Measurements from ENCODE around the gene C5orf58.
A peak's percentile ranks its signal among the peaks of the same experiment; 100 is the strongest.
"Not testable (repeated sequence)": the region's sequence is repeated elsewhere in the genome, so short reads cannot be mapped to it uniquely, and the experiment has no call there.

Gene C5orf58

DNA sequence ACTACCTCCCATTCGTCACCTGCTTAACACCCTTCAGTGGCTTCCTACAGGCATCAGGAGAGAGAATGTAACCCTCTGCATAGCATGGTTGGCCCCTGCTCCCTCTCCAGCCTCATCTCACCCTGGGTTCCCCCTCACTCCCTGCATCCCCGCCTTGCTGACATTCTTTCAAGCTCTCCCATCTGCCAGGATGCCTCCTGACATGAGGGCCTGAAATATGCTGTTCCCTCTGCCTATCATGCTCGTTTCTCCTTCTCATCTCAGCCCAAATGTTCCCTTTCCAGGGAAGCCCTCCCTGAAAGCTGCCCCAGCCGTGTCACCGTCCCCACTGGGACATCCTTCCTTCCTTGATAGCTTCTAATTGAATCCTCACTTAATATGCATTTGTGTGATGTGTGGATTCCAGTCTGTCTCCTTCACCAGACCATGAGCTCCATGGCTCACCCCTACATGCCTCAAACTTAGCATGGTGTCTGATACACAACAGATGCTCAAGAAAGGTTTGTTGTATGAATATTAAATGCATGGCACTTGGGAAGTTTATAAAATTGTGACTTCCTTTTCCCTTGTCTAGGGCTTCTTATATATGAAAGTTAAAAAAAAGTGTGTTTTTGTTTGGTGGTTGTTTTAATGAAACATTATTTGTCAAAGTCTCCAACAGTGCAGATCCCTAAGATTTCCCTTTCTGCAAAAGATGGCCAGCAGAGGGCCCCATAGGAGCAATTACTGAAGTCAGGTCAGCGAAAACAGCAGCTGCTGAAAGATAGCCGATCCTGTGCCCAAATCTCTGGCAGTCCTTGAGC is 7.3 kb upstream of the C5orf58 start:
- DNase-seq, result peak; percentile 65

DNA sequence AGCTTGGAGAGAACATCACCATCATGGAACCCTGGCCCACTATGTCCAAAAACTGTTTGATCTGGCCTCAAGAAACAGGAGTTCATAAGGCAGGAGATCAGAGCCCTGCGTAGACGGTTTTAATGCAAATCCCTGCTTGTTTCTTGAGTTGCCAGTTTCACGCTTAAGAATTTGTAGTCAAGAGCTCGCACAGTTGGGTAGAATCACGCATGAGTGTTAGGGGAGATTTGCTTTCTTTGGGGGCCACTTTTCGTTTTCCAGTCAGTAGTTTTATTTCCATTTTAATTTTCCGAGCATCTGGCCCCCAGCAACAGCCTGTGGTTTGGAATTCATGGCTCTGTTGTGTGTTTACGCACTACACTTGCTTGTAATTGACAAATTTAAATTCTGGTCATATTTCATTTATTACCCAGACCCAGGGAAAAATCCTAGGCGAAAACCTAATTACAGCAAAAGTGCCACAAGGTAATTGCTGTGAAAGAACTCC is 6.6 kb upstream of the C5orf58 start:
- DNase-seq, result no peak

DNA sequence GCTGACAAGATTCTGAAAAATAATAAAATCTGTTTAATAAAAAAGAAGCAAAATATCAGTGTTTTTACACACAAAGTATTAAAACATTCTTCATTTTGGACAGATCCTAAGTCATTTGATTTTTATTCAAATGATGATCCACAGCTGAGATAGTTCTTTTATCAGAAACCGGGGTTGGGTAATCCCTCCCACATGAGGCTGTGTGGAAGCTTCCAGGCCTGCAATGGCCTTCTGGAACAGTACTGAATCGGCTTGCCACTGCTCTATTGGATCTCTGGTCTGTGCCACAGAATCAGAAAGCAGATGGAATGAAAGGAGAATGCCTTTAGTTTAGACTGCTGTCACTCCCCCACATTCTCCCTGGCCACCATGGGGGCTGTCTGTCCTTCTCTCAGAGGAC is 6.1 kb upstream of the C5orf58 start:
- no peak for DNase-seq

DNA sequence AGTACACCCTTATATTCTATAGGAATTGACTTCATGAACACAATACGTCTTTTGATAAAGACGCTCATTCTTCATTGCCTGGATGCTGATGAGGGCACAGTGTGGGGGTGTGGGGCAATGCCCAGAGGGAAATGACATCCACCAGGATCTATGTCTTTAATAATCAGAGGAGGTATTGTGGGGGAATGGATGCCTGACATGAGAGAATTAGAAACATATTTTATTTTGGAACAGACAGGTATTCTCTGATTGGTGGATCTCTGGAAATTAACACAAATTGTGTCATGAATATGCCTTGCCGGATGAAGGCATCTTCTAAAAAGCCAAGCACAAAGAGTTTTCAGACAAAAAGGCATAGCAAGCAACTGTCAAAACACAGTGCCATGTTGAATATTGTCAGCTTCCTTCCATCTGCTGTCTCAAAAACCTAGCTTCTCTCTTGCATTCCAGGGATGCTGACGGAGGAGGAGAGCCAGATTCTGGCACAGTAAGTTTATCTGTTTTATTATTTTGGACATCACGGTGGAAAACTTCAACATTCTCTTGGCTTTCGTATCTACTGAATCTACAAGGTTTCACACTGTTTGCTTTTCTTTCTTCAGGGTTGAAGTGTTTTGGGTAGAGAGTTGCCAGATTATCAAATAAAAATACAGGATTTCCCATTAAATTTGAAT is 3.9 kb upstream of the C5orf58 start:
- no peak for DNase-seq

DNA sequence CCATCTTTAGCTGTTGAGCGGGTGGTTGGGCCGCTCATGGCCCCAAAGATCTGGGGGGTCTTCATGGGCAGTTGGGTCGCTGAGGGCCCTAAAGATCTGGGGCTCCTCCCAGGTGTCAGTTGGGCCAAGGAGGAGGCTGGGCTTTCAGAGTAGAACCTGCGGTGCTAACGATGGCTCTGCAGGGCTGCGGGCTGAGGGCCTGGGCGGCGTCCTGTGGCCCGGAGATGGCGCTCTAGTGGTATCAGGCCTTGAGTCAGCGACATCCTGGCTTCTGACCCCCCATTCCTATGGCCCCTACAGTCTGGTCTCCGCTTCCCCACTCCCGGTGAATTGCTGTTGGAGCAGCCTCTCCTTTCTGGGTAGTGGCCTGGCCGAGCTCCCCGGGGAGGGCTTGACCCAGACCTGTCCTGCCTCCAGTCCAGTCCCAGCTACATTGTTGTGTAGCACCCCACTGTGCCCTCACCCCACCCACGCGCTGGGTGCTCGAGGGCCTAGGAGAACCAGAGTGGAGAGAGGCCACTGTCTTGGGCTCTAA is 640 bp downstream of the C5orf58 start:
- no peak for DNase-seq

DNA sequence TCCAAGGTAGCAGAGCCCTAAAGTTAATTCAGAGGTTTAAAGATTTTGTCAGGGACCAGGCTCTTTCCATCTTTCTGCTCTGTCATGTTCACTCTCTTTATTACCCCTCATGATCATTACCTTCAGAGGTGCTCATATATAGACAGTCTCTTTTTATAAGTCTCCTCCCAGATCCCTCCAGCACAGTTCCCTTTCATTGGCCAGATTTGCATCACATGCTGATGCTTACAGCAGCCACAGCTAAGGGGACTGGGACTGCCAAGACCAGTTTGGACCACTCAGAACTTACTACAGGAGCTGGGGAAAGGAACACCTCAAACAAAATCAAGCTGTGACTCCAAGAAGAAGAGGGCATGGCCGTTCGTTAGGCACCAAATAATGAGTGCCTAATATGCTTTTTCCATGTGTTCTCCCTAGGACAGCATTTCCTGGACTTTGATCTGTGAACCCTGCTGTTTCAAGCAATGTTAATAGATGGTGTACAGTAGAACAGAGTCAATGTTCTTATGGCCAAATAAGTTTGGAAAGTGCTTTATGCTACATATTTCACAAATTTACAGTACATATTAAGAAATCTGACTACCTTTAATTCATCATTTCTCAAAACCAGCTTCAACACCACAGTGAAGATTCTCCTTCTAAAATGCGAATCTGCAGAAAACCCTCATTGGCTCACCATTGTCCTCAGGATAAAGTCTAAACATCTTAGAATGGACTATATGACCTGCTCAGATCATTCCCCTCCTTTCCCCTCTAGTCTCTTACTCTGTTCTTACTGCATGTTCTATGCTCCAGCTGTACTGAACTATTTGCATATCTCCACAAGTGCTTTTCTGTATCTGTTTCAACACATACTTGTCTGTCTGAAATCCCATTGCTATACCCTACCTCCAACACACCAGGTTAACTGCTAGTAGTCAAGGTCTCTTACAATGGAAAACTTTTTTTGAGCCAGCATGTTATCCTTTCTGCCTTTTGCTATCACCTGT is 3.4 kb downstream of the C5orf58 start:
- DNase-seq, result no peak

DNA sequence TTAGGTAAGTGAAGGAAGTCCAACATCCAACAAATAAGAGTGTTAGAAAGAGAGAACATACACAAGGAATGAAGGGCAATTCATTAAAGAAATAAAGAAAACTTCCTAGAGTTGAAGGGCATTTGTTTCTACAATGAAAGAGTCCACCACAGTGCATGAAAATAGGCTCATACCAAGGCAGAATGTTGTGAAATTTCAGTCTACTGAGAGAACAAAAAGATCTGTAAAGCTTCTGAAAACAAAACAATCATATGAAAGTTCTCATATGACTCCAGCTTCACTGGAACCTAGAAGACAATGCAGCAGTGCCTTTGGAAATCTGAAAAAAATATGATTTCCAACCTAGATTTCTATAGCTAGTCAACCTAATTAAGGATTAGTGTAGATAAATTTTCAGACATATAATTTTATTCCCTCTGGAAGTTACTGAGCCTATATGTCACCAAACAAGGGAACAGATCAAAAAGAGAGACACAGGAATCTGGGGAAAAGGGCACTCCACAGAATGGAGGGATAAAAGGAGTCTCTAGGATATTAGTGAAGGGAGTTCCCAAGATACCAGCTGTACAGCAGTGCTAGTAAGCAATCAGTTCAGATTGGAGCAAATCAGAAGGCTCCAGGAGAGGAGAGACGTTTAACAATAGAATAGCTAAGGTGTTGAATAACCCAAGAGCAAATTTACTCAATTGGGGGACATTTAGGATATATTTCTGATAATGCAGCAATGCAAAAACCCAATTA is 5.8 kb downstream of the C5orf58 start:
- DNase-seq, result no peak

DNA sequence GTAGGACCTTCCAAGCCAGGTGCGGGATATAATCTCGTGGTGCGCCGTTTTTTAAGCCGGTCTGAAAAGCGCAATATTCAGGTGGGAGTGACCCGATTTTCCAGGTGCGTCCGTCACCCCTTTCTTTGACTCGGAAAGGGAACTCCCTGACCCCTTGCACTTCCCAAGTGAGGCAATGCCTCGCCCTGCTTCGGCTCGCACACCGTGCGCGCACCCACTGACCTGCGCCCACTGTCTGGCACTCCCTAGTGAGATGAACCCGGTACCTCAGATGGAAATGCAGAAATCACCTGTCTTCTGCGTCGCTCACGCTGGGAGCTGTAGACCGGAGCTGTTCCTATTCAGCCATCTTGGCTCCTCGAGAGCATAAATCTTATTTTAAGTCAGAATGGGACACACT is 12.7 kb downstream of the C5orf58 start:
- not testable (repeated sequence) for DNase-seq

DNA sequence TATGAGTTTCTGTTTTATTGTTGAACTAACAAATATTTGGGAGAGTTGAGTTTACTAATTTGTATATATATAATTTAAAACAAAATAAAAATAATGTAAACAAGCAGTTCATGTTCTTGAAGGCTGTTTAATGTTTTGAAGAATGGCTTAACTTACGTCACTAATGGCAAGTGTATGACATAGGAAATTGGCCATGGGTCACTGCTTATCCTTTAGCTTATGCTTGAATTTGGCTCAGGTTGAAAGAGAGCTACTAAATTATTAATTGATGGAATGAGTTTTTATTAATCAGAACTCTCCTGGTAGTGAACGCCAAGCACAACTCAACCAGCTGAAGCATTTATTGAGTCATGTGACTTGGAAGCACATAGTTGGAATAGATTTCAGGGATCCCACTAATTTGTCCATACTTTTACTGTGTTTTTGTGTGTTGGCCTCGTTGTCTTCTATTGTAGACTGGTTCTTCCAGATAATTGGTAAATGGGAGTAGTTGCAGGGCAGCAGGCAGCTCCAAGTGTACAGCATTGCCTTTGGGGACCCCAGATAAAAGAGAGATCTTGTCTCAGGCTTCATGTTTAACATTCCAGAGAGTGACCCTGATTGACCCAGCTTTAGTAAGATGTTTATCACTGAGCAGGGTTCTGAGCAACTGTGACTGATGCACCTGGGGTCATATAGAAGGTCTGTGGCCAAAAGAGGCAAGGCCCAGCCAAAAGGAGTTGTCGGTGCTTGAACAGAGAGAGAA is 13.5 kb downstream of the C5orf58 start:
- no peak for DNase-seq

DNA sequence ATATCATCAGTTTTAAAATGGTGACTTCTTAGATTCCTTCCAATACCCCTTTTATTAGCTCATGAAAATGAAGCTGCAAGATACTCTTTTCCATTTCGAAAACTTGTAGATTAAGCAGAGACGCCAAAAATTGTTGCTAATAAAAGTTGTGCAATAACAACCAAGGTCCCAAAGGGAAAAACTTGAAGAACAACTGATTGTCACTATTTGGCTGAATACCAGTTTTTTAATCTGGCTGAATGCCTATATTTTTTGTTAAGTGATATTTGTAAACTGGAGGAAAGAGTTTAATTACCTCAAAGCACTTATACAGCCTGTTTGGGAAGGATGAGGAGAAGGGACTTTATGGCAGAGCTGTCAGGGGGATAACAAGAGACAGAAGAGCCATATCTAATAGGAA is 14.6 kb downstream of the C5orf58 start:
- no peak for DNase-seq

DNA sequence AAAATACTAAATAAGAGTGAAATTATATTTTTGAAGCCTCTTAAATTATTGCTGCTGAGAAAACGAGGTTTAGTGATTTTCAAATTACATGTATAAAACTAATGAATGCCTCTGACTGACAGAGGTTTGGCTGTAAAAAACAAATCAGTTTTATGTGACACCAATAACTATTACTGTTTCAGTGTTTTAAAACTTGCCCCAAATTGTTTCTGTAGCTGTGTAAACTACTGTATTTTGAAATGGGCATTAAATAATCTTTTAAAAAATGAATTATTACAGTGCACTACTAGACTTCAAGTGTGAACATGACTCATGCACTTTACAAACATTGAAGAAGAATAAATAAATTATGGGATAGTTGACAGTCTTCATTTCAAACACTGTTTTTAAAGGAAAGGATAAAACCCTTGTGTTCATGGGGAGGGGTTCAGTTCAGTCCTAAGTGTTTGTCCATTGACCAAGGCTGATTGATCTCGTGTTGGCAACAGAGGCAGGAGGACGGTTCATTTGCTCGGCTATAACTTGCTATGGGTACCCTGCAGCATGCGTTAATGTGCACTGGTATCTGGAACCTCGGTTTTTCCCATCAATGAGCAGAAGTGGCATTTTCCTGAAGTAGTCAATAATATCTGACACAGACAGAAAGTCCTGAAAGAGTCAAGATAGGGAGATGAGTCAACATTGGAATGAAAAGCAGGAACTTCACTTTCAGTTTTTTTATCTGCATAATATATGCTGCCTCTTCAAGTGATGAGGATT is 15.6 kb downstream of the C5orf58 start:
- DNase-seq, result no peak

DNA sequence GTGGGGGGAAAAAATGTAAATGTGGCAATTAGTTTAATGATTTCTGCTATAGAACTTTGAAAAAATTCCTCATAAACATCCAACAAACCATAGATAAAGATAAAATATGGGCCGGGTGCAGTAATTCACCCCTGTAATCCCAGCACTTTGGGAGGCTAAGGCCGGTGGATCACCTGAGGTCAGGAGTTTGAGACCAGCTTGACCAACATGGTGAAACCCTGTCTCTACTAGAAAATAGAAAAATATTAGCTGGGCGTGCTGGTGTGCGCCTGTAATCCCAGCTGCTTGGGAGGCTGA is 16.1 kb downstream of the C5orf58 start:
- DNase-seq, result not testable (repeated sequence)

DNA sequence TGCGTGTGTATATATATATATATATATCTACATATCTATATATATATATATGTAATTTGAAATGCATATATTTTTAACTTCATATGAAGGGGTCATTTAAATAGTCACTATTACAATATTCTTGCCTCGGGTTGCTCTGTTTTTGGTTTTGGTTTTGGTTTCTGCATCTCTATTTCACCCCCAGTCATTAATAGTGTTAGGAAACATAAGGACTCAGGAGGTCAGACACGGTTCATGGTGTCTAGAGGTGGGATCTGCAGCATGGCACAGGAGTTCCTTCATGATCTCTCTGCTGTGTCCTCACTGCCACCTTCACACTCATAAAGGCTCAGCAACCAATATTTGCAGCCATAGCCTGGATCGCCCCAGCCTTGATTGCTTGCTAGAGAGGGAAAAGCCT is 16.6 kb downstream of the C5orf58 start:
- no peak for DNase-seq

DNA sequence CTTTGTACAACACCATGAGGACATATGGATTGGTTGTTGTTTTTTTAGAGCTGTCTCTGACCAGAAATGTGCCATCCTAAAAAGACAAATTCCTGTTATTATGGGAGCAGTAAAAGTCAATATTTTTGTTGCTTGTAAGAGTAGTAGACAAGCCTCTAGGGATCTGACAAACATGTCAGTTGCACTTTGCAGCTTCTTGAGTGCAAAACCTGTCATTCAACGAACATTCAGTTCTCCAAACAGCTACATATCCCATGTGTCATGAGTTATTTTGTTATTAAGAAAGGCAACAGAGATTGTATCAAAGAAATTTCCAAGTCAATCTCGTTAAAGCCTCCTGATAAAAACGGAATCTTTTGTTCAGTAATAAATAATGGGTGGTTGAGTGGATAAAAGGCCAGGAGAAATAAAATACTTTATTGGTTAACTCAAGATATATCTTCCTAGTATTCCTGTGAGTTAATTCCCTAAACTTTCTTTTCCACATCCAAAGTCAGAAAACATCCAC is 18.1 kb downstream of the C5orf58 start:
- no peak for DNase-seq

DNA sequence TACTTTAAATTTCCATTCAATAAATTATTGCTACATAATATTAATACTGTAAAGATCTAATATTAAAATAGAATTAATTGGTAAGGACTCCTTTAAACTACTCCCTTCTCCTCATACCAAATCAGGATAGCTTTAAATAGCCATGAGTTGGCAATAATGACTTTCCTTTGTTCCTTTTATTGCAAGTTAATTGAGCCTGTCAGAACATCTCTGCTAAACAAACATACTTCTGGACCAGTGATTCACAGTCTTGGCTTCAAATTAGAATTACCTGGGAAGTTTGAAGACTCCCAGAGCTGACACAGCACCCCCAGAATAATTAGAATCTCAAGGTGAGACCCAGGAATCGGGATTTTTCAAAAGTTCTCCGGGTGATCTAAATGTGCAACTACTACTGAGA is 18.7 kb downstream of the C5orf58 start:
- no peak for DNase-seq

DNA sequence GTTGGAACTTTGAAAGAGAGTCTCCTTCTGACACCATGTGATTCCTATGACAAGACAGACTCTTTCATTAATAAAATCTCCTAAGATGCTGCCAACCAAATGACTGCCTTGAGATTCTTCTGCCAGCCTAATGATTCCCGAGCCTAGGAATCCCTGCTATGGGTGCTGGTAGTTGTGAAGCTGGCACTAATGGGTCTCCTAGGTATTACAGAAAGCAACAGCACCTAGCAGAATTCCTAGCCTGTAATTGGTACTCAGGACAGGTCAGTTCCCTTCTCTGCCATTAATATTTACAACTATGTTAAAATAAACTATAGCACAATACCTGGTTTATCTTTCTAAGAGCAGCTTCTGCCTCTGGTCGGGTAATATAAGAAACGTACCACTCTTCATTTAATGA is 19.3 kb downstream of the C5orf58 start:
- no peak for DNase-seq

DNA sequence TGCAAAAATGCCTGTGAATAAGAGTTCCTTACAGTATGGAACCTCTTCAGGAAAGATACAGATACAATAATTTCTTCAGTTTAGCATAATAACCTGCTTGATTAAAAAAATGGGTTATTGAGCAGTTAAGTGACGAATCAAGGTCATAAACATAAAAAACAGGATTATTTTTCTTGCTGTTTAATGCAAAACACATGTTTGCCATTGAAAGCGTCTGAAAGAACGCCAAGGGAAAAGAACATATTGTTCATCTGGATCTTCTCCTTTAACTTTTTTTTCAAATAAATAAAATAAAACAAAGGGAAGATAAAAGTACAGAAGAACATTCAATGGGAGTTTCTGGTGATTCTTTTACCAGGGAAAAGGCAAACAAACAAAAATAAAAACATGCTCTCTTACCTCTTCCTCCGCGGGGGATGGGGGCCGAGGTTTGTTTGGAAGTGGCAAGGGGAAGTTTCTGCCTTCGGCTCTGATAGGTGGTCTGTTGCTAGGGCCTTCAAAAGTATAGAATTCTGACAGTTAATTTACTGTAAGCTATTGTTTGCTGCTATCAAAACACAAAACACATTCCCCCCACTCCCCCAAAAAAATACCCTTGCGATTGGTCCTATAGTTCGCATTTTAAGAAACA is 20.1 kb downstream of the C5orf58 start:
- no peak for DNase-seq

DNA sequence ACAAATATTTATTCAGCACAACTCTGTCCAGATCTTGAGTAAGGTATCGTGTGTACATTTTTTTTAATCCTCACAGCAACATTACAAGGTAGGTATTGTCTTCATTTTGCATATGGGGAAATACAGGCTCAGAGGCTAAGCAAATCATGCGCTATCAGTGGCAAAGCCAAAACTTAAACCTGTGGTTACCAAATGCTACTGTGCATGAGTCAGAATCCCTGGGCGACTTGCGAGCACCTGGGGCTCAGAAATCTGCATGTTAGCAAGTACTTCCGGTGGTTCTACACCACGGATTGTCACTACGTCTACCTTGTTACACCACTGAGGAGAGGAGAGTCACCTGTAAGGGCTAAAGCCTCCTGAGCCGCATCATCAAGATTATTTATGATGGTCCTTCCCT is 21.3 kb downstream of the C5orf58 start:
- no peak for DNase-seq

DNA sequence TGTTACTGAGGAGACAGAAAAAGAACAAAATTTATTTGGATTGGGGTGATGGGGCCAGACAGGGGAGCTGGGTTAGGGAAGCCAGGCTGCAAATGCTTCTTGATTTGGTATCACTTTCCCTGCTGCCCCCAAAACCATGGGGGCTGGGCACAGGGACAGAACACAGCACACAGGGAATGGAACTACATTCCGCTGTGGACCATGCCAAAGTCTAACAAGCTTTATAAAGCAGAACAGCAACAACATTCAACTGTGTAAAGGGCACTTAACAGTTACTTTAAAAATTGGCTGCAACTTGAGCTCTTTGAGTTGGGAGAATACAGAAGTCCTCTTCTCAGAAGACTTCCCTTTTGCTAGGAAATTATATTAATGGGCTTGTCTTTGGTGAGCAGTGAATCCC is 23.8 kb downstream of the C5orf58 start:
- no peak for DNase-seq

DNA sequence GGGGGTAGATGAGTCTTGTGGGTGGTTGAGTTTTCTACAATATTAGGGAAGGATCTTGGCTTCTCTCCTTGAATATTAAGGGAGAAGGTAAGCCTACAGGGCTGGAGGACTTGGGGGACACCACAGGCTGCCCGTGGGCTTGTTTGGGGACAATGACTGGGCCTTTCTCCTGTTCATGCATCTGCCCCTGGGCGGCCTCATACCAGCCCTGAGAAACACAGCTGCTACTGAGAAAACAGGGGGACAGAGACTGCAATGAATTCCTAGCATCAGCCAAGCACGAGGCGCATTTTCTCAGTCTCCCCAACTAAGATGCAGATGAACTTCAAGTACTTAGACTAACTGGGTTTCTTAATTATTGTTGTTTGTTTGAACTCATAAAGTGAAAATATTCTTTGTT is 24.6 kb downstream of the C5orf58 start:
- DNase-seq, result no peak

Measured in NCI-H1694 (cell line).